Muscle of leg (tissue), 11 donors: ENCODE measurements around the gene TMEM269. TPM values are rescaled to one million over a fixed set of nuclear protein-coding genes. Genes with fewer than 3 reads are reported as not detected.

ENCODE experiments used
- DNase-seq: peaks from one replicate; pipeline ENCODE4 v3.0.0; 2013
- H3K27ac ChIP-seq: one replicate; pipeline ENCODE4 v1.5.1; 2013; ENCODE audit warnings: mild to moderate bottlenecking, low read length, control low read depth
- H3K27me3 ChIP-seq: one replicate; pipeline ENCODE4 v1.6.1; 2013; ENCODE audit warnings: low read length; ENCODE audit not compliant: control insufficient read depth, insufficient read depth
- H3K36me3 ChIP-seq: one replicate; pipeline ENCODE4 v1.6.1; 2013; ENCODE audit warnings: low read length; ENCODE audit not compliant: control insufficient read depth, insufficient read depth
- H3K4me1 ChIP-seq: one replicate; pipeline ENCODE4 v1.6.1; 2013; ENCODE audit warnings: low read length; ENCODE audit not compliant: control insufficient read depth, insufficient read depth
- H3K4me3 ChIP-seq: one replicate; pipeline ENCODE4 v1.5.1; 2013; ENCODE audit warnings: low read length, control low read depth
- H3K9me3 ChIP-seq: replicated peaks from 2 replicates; pipeline ENCODE4 v1.6.1; 2013; ENCODE audit warnings: low read depth, low read length; ENCODE audit not compliant: control insufficient read depth
- WGBS: methylation state at CpG from one replicate; pipeline ENCODE4 v1.1.5; 2013; ENCODE audit warnings: missing lambda C conversion rate; ENCODE audit not compliant: insufficient coverage; 5-methylcytosine and 5-hydroxymethylcytosine counted together
- polyA plus RNA-seq, 8 donors: library from polyadenylated mRNA; unstranded; fragments of 120-200 nt; gene quantifications; one replicate each; pipeline versions ENCODE4 v1.2.1 to v1.2.3, GENCODE V29; 2013; ENCODE audit warnings: inconsistent platforms in 1 of 8, low replicate concordance in 1 of 8; ENCODE audit not compliant: insufficient read length in 8 of 8, insufficient read depth in 1 of 8
- total RNA-seq: library from RNA; stranded (reverse); fragments of 120-200 nt; gene quantifications from one replicate; pipeline ENCODE4 v1.2.4, GENCODE V29; 2013

Gene TMEM269
- total and polyA plus RNA-seq, 9 donors, result 0.18 to 1.2 (median 0.80) TPM

DNA sequence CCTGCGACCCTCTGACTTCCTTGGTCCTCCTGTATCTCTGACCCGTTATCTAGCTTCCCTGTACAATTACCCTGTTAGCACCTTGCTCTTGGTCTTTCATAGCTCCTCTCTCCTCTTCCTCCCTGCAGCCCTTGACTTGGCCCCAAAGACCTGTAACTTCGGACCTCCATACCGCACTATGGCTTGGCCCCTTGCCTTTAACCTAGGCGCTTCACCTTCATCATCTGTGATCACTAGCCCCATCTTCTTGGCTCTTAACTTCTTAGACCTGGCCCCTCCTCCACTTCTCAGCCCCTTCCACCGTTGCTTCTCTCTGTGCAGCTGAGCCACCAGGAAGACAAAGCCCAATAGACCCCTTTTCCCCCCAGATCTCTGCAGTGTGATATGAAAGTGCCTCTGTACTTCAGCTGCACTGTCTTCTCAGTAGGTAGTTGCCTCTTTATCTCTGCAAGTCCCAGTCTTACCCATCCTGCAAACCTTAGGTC lies 62.4 kb downstream of the TMEM269 start:
- H3K36me3 ChIP-seq, result peaks cover 32% of the 10 kb centered on the region
- H3K4me1 ChIP-seq, result peaks cover 11% of the 10 kb centered on the region
- no peak overlapping the region for H3K27ac ChIP-seq
- peak; percentile 12 for DNase-seq
- peak overlapping the region; percentile 85 for H3K4me3 ChIP-seq
- 4% methylated on average over 6 of the region's 6 CpGs for WGBS
- peaks cover 4% of the 10 kb centered on the region for H3K9me3 ChIP-seq
- H3K27me3 ChIP-seq, result no peaks in the 10 kb centered on the region

DNA sequence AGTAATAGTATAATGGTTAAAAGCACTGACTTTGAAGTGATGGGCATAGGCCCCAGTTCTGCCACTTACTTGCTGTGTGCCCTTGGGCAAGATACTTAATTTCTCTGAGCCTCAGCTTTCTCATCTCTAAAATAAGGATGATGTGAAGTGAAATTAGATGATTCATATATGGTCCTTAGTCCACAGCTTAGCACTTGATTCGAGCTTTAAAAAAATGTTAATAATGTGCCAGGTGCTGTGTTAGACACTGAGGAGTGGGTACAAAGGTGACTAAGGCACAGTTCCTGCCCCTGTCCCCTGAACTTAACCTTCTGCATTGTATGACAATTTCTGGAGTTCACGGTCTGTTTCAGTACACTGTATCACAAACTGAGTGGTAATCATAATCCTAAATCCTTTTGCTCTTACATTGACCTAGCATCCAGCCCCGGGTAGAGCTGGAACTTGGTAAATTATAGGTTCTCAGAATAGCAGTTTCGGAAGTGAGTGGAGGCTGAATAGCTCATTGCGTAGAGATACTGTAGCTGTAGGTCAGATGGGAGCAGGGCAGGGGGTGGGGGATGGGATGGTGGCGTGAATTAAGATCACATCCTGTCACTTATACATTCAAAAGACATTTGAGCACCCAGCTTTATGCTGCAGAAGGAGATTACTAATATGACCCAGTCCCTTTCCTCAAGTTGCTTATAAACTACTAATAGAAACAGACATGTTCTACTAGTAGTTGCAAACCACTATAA lies 63.1 kb downstream of the TMEM269 start:
- H3K27ac ChIP-seq, result no peak overlapping the region
- H3K9me3 ChIP-seq, result peaks cover 4% of the 10 kb centered on the region
- no peak overlapping the region for H3K4me3 ChIP-seq
- WGBS, result 60% methylated on average over 1 of the region's 6 CpGs
- peaks cover 11% of the 10 kb centered on the region for H3K4me1 ChIP-seq
- no peak for DNase-seq
- H3K36me3 ChIP-seq, result peaks cover 31% of the 10 kb centered on the region
- no peaks in the 10 kb centered on the region for H3K27me3 ChIP-seq

DNA sequence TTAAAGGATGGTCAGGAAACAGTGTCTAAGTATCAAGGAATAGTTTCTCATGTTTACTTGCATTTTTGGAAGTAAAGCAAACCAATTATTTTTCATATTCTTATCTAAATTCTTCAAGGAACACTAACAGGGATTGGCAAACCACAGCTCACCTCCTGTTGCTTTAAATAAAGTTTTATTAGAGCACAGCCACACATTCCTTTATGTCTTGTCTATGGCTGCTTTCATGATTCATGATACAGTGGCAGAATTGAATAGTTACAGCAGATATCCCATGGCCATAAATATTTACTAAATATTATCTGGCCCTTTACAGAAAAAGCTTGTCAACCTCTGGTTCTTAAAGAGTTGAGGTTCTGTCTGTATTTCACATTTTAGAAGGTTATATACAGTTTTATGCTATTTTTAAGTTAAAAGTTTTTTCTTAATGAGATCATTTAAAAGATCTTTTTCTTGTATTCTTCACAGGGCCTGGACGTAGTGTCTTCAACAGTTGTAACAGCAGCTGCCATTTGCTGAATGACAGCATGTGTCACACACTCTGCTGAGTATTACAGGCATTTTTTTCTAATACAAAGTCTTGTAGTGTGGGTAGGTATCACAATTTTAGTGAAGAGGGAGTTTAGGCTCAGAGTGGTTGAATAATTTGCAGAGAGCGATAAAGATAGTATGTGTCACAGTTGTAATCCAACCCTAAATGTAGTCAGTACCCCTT lies 64.2 kb downstream of the TMEM269 start:
- no peak overlapping the region for H3K27ac ChIP-seq
- peaks cover 4% of the 10 kb centered on the region for H3K9me3 ChIP-seq
- H3K4me3 ChIP-seq, result no peak overlapping the region
- DNase-seq, result no peak
- H3K36me3 ChIP-seq, result peaks cover 31% of the 10 kb centered on the region
- WGBS, result no CpG with 5 or more reads among the region's 2 CpGs
- no peaks in the 10 kb centered on the region for H3K27me3 ChIP-seq
- H3K4me1 ChIP-seq, result peaks cover 11% of the 10 kb centered on the region

DNA sequence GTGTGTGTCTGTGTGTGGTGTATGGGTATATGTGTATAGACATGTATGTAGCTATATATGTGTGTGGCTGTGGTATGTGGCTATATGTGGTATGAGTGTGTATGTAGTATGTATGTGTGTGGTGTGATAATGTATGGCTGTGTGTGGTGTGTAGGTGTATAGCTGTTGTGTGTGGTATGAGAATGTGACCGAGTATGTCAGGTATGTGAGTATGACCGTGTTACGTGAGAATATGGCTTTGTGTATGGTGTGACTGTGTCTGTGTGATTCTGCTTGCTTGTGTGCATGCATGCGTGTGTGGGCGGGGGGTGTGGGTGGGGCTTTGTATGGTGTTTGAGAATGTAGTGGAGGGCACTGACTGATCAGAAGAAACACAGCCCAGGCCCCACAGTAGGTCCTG lies 65.2 kb downstream of the TMEM269 start:
- WGBS, result 93% methylated on average over 5 of the region's 5 CpGs
- Histone ChIP-seq H3K36me3 (peaks cover 31% of the 10 kb centered on the region), H3K4me3 (no peak overlapping the region), H3K4me1 (peaks cover 11% of the 10 kb centered on the region), H3K27me3 (no peaks in the 10 kb centered on the region), H3K9me3 (peaks cover 4% of the 10 kb centered on the region), H3K27ac (no peak overlapping the region)
- no peak for DNase-seq

Other genes starting within 250 kb of the TMEM269 start
- gene PPIH, start 126.6 kb upstream of the TMEM269 start, total RNA-seq, result 50.1 TPM
- gene PPIH, start 126.6 kb upstream of the TMEM269 start, polyA plus RNA-seq, result 10 to 100 TPM; 37.2 to 43.4 (median 40.2) TPM
- gene YBX1, start 102.6 kb upstream of the TMEM269 start, total RNA-seq, result 671 TPM
- 1,000 to 10,000 TPM in 6 of 8 donors, 100 to 1,000 TPM in 2; 883 to 1,154 (median 1,055) TPM for gene YBX1, start 102.6 kb upstream of the TMEM269 start, polyA plus RNA-seq
- gene CLDN19, start 44.8 kb upstream of the TMEM269 start, total RNA-seq, result 0.53 TPM
- 1 to 10 TPM in 2 of 8 donors, under 1 TPM in 6; 0.10 to 3.5 (median 0.66) TPM for gene CLDN19, start 44.8 kb upstream of the TMEM269 start, polyA plus RNA-seq
- gene P3H1, start 18.0 kb upstream of the TMEM269 start, total RNA-seq, result 72.3 TPM
- 100 to 1,000 TPM in 1 of 8 donors, 10 to 100 TPM in 7; 51.7 to 103 (median 72.5) TPM for gene P3H1, start 18.0 kb upstream of the TMEM269 start, polyA plus RNA-seq
- 5.2 TPM for gene C1orf50, start 17.7 kb upstream of the TMEM269 start, total RNA-seq
- gene C1orf50, start 17.7 kb upstream of the TMEM269 start, polyA plus RNA-seq, result 10 to 100 TPM in 3 of 8 donors, 1 to 10 TPM in 5; 4.6 to 12.9 (median 8.9) TPM
- gene ERMAP, start 32.1 kb downstream of the TMEM269 start, total RNA-seq, result 6.7 TPM
- 10 to 100 TPM in 2 of 8 donors, 1 to 10 TPM in 6; 6.9 to 10.9 (median 8.4) TPM for gene ERMAP, start 32.1 kb downstream of the TMEM269 start, polyA plus RNA-seq
- gene SVBP, start 32.4 kb downstream of the TMEM269 start, total RNA-seq, result 51.9 TPM
- 10 to 100 TPM; 39.1 to 55.5 (median 48.9) TPM for gene SVBP, start 32.4 kb downstream of the TMEM269 start, polyA plus RNA-seq
- 9.9 TPM for gene ZNF691, start 61.6 kb downstream of the TMEM269 start, total RNA-seq
- 10 to 100 TPM in 4 of 8 donors, 1 to 10 TPM in 4; 8.6 to 10.7 (median 10.1) TPM for gene ZNF691, start 61.6 kb downstream of the TMEM269 start, polyA plus RNA-seq
- gene SLC2A1, start 173.9 kb downstream of the TMEM269 start, total RNA-seq, result 16.8 TPM
- 10 to 100 TPM; 15.9 to 43.7 (median 19.2) TPM for gene SLC2A1, start 173.9 kb downstream of the TMEM269 start, polyA plus RNA-seq